Esophagus squamous epithelium (tissue), 5 donors: ENCODE results near the gene PRSS23. TPM values are rescaled to one million over a fixed set of nuclear protein-coding genes. Genes with fewer than 3 reads are reported as not detected.

Experiments used
- DNase-seq: peaks from one replicate; lab custom pipeline; 2025; lab: John Stamatoyannopoulos, UW
- H3K27ac ChIP-seq, 4 donors: fragments of 200-600 bp; sonication (generic); one replicate each; pipeline ENCODE4 v1.5.1; 2016 to 2019; ENCODE audit warnings: mild to moderate bottlenecking in 1 of 4
- H3K27me3 ChIP-seq, 4 donors: fragments of 200-600 bp; sonication (generic); 1 replicate in 3 of 4; 2 replicates in 1 of 4; pipeline versions ENCODE4 v1.5.1 to v1.6.0; 2017 to 2021; ENCODE audit warnings: antibody characterized with exemption in 1 of 4
- H3K36me3 ChIP-seq, 3 donors: fragments of 200-600 bp; sonication (generic); one replicate each; pipeline ENCODE4 v1.5.1; 2016 to 2019
- H3K4me1 ChIP-seq, 3 donors: fragments of 200-600 bp; sonication (generic); one replicate each; pipeline ENCODE4 v1.5.1; 2017 to 2019
- H3K4me3 ChIP-seq, 4 donors: fragments of 200-600 bp; sonication (generic); 1 replicate in 3 of 4; 2 replicates in 1 of 4; pipeline ENCODE4 v1.5.1; 2016 to 2019; ENCODE audit warnings: mild to moderate bottlenecking in 2 of 4, moderate library complexity in 1 of 4
- H3K9me3 ChIP-seq, 3 donors: fragments of 200-600 bp; sonication (generic); one replicate each; pipeline ENCODE4 v1.5.1; 2016 to 2019
- POLR2A ChIP-seq, 4 donors: fragments of 450-650 bp; IDR thresholded peaks; one replicate each; pipeline ENCODE4 v1.6.1; 2017; ENCODE audit warnings: antibody characterized with exemption in 4 of 4, mild to moderate bottlenecking in 4 of 4, moderate library complexity in 3 of 4
- WGBS, 2 donors: methylation state at CpG; one replicate each; pipeline ENCODE4 v1.1.5; 2018; 5-methylcytosine and 5-hydroxymethylcytosine counted together
- intact Hi-C: fragments of 100-400 bp; cut with DNase I; formaldehyde crosslinking; loops from one replicate; pipeline ENCODE4 v1.15.0; 2022
- total RNA-seq, 4 donors: library from RNA; depleted of rRNA; stranded (reverse); fragments of >200 nt; gene quantifications; one replicate each; pipeline ENCODE4 v1.1.0, GENCODE V29; 2016
- TF ChIP-seq, protein P1 (sequence below), 6 experiments: fragments of 450-650 bp in 4 of 6; fragments of 200-600 bp in 2 of 6; sonication (generic) in 2 of 6; IDR thresholded peaks; one replicate each; pipeline ENCODE4 v1.5.1; 2016 to 2019; ENCODE audit warnings: antibody characterized with exemption in 6 of 6, mild to moderate bottlenecking in 4 of 6, moderate library complexity in 4 of 6
- donor health status: DM: yes; HTN: yes; CAD: no.

Gene PRSS23
- total RNA-seq, 4 donors from 2014 or later, result 2.9 to 20.6 (median 9.4) TPM

GRCh38 chr11:86849679-86850078 is 49.3 kb downstream of the PRSS23 start:
- H3K4me1 ChIP-seq, result no peaks in the 10 kb centered on the region
- no peaks in the 10 kb centered on the region for H3K36me3 ChIP-seq
- TF ChIP-seq, protein P1, sequence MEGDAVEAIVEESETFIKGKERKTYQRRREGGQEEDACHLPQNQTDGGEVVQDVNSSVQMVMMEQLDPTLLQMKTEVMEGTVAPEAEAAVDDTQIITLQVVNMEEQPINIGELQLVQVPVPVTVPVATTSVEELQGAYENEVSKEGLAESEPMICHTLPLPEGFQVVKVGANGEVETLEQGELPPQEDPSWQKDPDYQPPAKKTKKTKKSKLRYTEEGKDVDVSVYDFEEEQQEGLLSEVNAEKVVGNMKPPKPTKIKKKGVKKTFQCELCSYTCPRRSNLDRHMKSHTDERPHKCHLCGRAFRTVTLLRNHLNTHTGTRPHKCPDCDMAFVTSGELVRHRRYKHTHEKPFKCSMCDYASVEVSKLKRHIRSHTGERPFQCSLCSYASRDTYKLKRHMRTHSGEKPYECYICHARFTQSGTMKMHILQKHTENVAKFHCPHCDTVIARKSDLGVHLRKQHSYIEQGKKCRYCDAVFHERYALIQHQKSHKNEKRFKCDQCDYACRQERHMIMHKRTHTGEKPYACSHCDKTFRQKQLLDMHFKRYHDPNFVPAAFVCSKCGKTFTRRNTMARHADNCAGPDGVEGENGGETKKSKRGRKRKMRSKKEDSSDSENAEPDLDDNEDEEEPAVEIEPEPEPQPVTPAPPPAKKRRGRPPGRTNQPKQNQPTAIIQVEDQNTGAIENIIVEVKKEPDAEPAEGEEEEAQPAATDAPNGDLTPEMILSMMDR (IDR thresholded peaks at IDR 0.05), result no peak
- TF ChIP-seq POLR2A (IDR thresholded peaks at IDR 0.05), result no peak
- no peaks in the 10 kb centered on the region for H3K9me3 ChIP-seq
- intact Hi-C loops, result no loop called here
- H3K27me3 ChIP-seq, result no peaks in the 10 kb centered on the region
- 88% methylated on average over 2 of the region's 2 CpGs for WGBS, 2 donors
- H3K27ac ChIP-seq, result no peak overlapping the region
- H3K4me3 ChIP-seq, result no peak overlapping the region
- no peak for DNase-seq

Other genes starting within 250 kb of the PRSS23 start
- 10 to 100 TPM in 1 of 4 donors, 1 to 10 TPM in 3; 1.9 to 18.3 (median 5.6) TPM for gene ME3, start 127.9 kb upstream of the PRSS23 start, total RNA-seq
- 10 to 100 TPM in 1 of 4 donors, 1 to 10 TPM in 3; 1.1 to 14.3 (median 6.8) TPM for gene FZD4, start 154.9 kb downstream of the PRSS23 start, total RNA-seq
- gene TMEM135, start 237.4 kb downstream of the PRSS23 start, total RNA-seq, result 10 to 100 TPM in 2 of 4 donors, 1 to 10 TPM in 2; 4.5 to 12.0 (median 9.8) TPM